OCI-LY1 (cell line): ENCODE results near the gene TP53RK.

Experiments
- H2AFZ ChIP-seq: fragments of 200-600 bp; sonication (generic), shearing (Covaris generic); 2 replicates; pipeline ENCODE4 v1.6.0; 2014; ENCODE audit warnings: antibody characterized with exemption, mild to moderate bottlenecking, low read length
- H3F3A ChIP-seq: fragments of 200-600 bp; sonication (generic), shearing (Covaris generic); 2 replicates; pipeline ENCODE4 v1.6.0; 2014; ENCODE audit warnings: mild to moderate bottlenecking, antibody characterized with exemption, low read length, moderate library complexity; ENCODE audit not compliant: insufficient read depth
- H3K27ac ChIP-seq: fragments of 200-600 bp; sonication (generic); 2 replicates; pipeline ENCODE4 v1.5.1; 2014; ENCODE audit warnings: low read length, mixed run types, mild to moderate bottlenecking, low read depth; ENCODE audit not compliant: poor library complexity, severe bottlenecking
- H3K27me3 ChIP-seq: fragments of 200-600 bp; sonication (generic); 2 replicates; pipeline ENCODE4 v1.6.0; 2014; ENCODE audit warnings: antibody characterized with exemption, mild to moderate bottlenecking, low read length, moderate library complexity; ENCODE audit not compliant: insufficient read depth
- H3K36me3 ChIP-seq: fragments of 200-600 bp; sonication (generic); 2 replicates; pipeline ENCODE4 v1.6.1; 2014; ENCODE audit warnings: mild to moderate bottlenecking, antibody characterized with exemption, low read length, moderate library complexity, mixed read lengths; ENCODE audit not compliant: insufficient read depth
- H3K4me1 ChIP-seq: fragments of 200-600 bp; sonication (generic); 2 replicates; pipeline ENCODE4 v1.5.1; 2014; ENCODE audit warnings: mild to moderate bottlenecking, low read length, moderate library complexity; ENCODE audit not compliant: insufficient read depth, severe bottlenecking
- H3K4me2 ChIP-seq: fragments of 200-600 bp; sonication (generic), shearing (Covaris generic); 2 replicates; pipeline ENCODE4 v1.6.1; 2014; ENCODE audit warnings: low read length
- H3K4me3 ChIP-seq: fragments of 200-600 bp; sonication (generic); 2 replicates; pipeline ENCODE4 v1.5.1; 2014; ENCODE audit warnings: low read length, low read depth, mild to moderate bottlenecking, mixed read lengths; ENCODE audit not compliant: poor library complexity, severe bottlenecking
- H3K79me2 ChIP-seq: fragments of 200-600 bp; shearing (Covaris generic); 2 replicates; pipeline ENCODE4 v1.6.1; 2016; ENCODE audit warnings: mixed run types, low read length, mixed read lengths; ENCODE audit not compliant: insufficient read depth
- H3K9ac ChIP-seq: fragments of 200-600 bp; sonication (generic), shearing (Covaris generic); 2 replicates; pipeline ENCODE4 v1.6.1; 2014; ENCODE audit warnings: mild to moderate bottlenecking, low read length, mixed read lengths
- H3K9me2 ChIP-seq: fragments of 200-600 bp; sonication (generic), shearing (Covaris generic); 2 replicates; pipeline ENCODE4 v1.6.1; 2014; ENCODE audit warnings: low read depth, mild to moderate bottlenecking, low read length, mixed read lengths
- H3K9me3 ChIP-seq: fragments of 200-600 bp; shearing (Covaris generic); 2 replicates; pipeline ENCODE4 v1.6.1; 2014; ENCODE audit warnings: low read length, mixed read lengths
- H4K20me1 ChIP-seq: fragments of 200-600 bp; sonication (generic), shearing (Covaris generic); 2 replicates; pipeline ENCODE4 v1.6.0; 2016; ENCODE audit warnings: mild to moderate bottlenecking, low read length; ENCODE audit not compliant: insufficient read depth
- EZH2 ChIP-seq: fragments of 200-600 bp; sonication (generic), shearing (Covaris generic); IDR thresholded peaks from 2 replicates; pipeline ENCODE4 v1.8.0; 2017; ENCODE audit warnings: borderline replicate concordance, mixed run types, mild to moderate bottlenecking, antibody characterized with exemption, low read length, moderate library complexity, mixed read lengths
- TF ChIP-seq, protein P1 (sequence below): fragments of 200-600 bp; sonication (generic), shearing (Covaris generic); IDR thresholded peaks from 2 replicates; pipeline ENCODE4 v1.5.1; 2017; ENCODE audit warnings: mild to moderate bottlenecking, antibody characterized with exemption, low read length, moderate library complexity, mixed read lengths

TP53RK gene

DNA sequence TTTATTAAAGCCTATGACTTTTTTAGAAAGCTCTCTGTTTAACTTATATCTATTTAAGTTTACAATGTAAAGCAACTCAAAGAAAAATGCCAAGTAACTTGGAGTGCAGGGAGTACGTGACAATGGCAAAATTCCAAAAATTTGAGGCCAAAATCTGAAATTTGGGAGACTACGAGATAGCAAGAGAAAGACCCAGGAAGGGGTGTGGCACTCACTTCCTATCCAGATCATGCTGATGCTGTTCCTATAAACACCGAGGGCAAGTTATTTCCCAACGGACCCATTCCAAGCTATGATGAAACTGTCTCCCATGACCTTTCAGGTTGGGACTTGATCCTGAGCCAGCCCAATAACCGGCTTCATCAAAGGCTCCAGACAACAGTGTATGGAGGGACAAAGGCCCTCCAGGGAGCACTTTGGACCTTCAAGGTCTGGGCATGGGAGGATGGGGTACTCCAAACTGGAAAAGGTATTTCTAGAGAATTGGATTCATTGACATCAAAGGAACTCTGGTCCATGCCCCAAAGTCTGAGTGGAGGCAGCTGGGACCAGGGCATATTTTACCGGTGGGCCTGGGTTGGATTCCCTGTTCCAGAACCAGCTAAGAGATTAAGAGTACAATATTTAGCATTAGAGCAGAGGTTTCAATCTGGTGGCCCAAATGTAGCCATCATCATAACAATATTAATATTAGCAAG is 22.3 kb downstream of the TP53RK start:
- H3K79me2 ChIP-seq, result no peaks in the 10 kb centered on the region
- no peaks in the 10 kb centered on the region for H3K4me1 ChIP-seq
- no peak overlapping the region for H3K27ac ChIP-seq
- no peaks in the 10 kb centered on the region for H3K9me2 ChIP-seq
- TF ChIP-seq EZH2, result no peak
- TF ChIP-seq, protein P1, sequence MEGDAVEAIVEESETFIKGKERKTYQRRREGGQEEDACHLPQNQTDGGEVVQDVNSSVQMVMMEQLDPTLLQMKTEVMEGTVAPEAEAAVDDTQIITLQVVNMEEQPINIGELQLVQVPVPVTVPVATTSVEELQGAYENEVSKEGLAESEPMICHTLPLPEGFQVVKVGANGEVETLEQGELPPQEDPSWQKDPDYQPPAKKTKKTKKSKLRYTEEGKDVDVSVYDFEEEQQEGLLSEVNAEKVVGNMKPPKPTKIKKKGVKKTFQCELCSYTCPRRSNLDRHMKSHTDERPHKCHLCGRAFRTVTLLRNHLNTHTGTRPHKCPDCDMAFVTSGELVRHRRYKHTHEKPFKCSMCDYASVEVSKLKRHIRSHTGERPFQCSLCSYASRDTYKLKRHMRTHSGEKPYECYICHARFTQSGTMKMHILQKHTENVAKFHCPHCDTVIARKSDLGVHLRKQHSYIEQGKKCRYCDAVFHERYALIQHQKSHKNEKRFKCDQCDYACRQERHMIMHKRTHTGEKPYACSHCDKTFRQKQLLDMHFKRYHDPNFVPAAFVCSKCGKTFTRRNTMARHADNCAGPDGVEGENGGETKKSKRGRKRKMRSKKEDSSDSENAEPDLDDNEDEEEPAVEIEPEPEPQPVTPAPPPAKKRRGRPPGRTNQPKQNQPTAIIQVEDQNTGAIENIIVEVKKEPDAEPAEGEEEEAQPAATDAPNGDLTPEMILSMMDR, result no peak
- H3K36me3 ChIP-seq, result no peaks in the 10 kb centered on the region
- H3K4me3 ChIP-seq, result no peak overlapping the region
- no peaks in the 10 kb centered on the region for H3K27me3 ChIP-seq
- no peak overlapping the region for H2AFZ ChIP-seq
- H3K4me2 ChIP-seq, result no peak overlapping the region
- H3F3A ChIP-seq, result no peaks in the 10 kb centered on the region
- no peaks in the 10 kb centered on the region for H3K9me3 ChIP-seq
- no peaks in the 10 kb centered on the region for H4K20me1 ChIP-seq
- H3K9ac ChIP-seq, result no peak overlapping the region

DNA sequence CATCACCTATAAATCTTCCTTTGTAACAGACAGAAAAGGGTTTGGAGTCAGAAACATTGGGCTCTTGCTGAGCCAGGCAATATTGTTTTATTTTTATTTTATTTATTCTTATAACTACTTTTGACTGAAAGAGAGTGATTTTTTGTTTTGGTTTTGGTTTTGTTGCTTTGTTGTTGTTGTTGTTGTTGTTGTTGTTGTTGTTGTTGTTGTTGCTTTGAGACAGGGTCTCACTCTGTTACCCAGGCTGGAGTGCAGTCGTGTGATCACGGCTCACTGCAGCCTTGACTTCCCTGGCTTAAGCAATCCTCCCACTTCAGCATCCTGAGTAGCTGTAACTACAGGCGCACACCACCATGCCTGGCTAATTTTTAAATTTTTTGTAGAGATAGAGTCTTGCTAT is 22.9 kb downstream of the TP53RK start:
- H4K20me1 ChIP-seq, result no peaks in the 10 kb centered on the region
- H3K36me3 ChIP-seq, result no peaks in the 10 kb centered on the region
- no peak for TF ChIP-seq EZH2
- TF ChIP-seq, protein P1, result no peak
- no peaks in the 10 kb centered on the region for H3K9me2 ChIP-seq
- H3F3A ChIP-seq, result no peaks in the 10 kb centered on the region
- H3K27me3 ChIP-seq, result no peaks in the 10 kb centered on the region
- no peak overlapping the region for H3K27ac ChIP-seq
- no peaks in the 10 kb centered on the region for H3K79me2 ChIP-seq
- H2AFZ ChIP-seq, result no peak overlapping the region
- H3K4me1 ChIP-seq, result no peaks in the 10 kb centered on the region
- no peak overlapping the region for H3K4me2 ChIP-seq
- H3K4me3 ChIP-seq, result no peak overlapping the region
- no peaks in the 10 kb centered on the region for H3K9me3 ChIP-seq
- H3K9ac ChIP-seq, result no peak overlapping the region

DNA sequence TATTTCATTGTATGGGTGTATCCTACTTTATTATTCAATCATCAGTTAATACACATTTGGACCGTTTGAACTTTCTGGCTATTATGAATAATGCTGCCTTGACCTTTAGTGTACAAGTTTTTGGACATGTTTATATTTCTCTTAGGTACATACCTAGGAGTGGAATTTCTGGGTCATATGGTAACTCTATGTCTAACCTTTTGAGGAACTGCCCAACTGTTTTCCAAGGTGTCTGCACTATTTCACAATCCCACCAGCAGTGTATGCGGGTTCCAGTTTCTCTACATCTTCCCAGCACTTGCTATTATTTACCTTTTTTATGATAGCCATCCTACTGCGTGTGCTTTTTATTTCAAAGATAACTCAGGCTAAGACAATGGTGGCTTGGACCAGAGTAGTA is 23.6 kb downstream of the TP53RK start:
- Histone ChIP-seq H4K20me1 (no peaks in the 10 kb centered on the region), H3K27ac (no peak overlapping the region), H2AFZ (no peak overlapping the region), H3K27me3 (no peaks in the 10 kb centered on the region), H3K36me3 (no peaks in the 10 kb centered on the region), H3F3A (no peaks in the 10 kb centered on the region), H3K9ac (no peak overlapping the region), H3K4me1 (no peaks in the 10 kb centered on the region), H3K4me3 (no peak overlapping the region), H3K79me2 (no peaks in the 10 kb centered on the region), H3K9me2 (no peaks in the 10 kb centered on the region), H3K9me3 (no peaks in the 10 kb centered on the region), H3K4me2 (no peak overlapping the region)
- no peak for TF ChIP-seq EZH2
- TF ChIP-seq, protein P1, result no peak
